IPS DF 6.9 (cell line): ENCODE measurements around the gene LYRM2.

Source experiments
- DNase-seq: peaks from one replicate; pipeline ENCODE4 v3.0.0-alpha.2; 2013; ENCODE audit warnings: low read depth, low spot score
- H3K27ac ChIP-seq: one replicate; pipeline ENCODE4 v1.5.1; 2013; ENCODE audit warnings: low read length, control low read depth
- H3K27me3 ChIP-seq: 2 replicates; pipeline ENCODE4 v1.6.1; 2013; ENCODE audit warnings: mild to moderate bottlenecking, low read length; ENCODE audit not compliant: control insufficient read depth, insufficient read depth
- H3K36me3 ChIP-seq: 2 replicates; pipeline ENCODE4 v1.6.1; 2013; ENCODE audit warnings: low read length; ENCODE audit not compliant: control insufficient read depth, insufficient read depth
- H3K4me1 ChIP-seq: 2 replicates; pipeline ENCODE4 v1.6.1; 2013; ENCODE audit warnings: low read length; ENCODE audit not compliant: control insufficient read depth, insufficient read depth
- H3K4me3 ChIP-seq: 2 replicates; pipeline ENCODE4 v1.5.1; 2013; ENCODE audit warnings: mild to moderate bottlenecking, low read length
- H3K9me3 ChIP-seq: 2 replicates; pipeline ENCODE4 v1.6.1; 2013; ENCODE audit warnings: low read length, inconsistent platforms; ENCODE audit not compliant: control insufficient read depth, insufficient read depth
- WGBS: extraction: QIAGEN DNeasy Blood & Tissue Kit; methylation state at CpG from one replicate; pipeline ENCODE4 v1.1.7; 2013; ENCODE audit warnings: mixed read lengths, missing lambda C conversion rate; ENCODE audit not compliant: insufficient read length, insufficient coverage; 5-methylcytosine and 5-hydroxymethylcytosine counted together

Gene LYRM2

GRCh38 chr6:89638320-89639195 is at the start of gene LYRM2:
TSS of gene LYRM2 (minus strand) at chr6:89638747. CDS start at chr6:89638716, 31 bp downstream.
- no peaks in the 10 kb centered on the region for H3K9me3 ChIP-seq
- no peaks in the 10 kb centered on the region for H3K4me1 ChIP-seq
- peak within 1 kb of the TSS; percentile 72; the same call in 1 of the 2 replicates for H3K4me3 ChIP-seq
- no CpG with 5 or more reads among the region's 58 CpGs for WGBS
- no peaks in the 10 kb centered on the region for H3K27me3 ChIP-seq
- DNase-seq, result peak; percentile 58
- H3K27ac ChIP-seq, result no peak within 1 kb of the TSS
- H3K36me3 ChIP-seq, result peaks cover 9% of the 10 kb centered on the region

GRCh38 chr6:89688328-89688727 is 49.8 kb upstream of the LYRM2 start:
- Histone ChIP-seq H3K27ac (no peak overlapping the region), H3K4me3 (no peak overlapping the region), H3K36me3 (peaks cover 39% of the 10 kb centered on the region), H3K27me3 (no peaks in the 10 kb centered on the region), H3K9me3 (no peaks in the 10 kb centered on the region), H3K4me1 (peaks cover 7% of the 10 kb centered on the region; the same call in 1 of the 2 replicates)
- no CpG with 5 or more reads among the region's 2 CpGs for WGBS
- DNase-seq, result no peak

- Histone ChIP-seq H3K27ac (no peak overlapping the region), H3K36me3 (peaks cover 43% of the 10 kb centered on the region; the same call in 1 of the 2 replicates)
These were observed 46.8 kb upstream of the LYRM2 start for GRCh38 chr6:89685311-89685710.

GRCh38 chr6:89682991-89683390 is 44.4 kb upstream of the LYRM2 start:
- no peak overlapping the region for H3K27ac ChIP-seq
- DNase-seq, result no peak
- H3K27me3 ChIP-seq, result no peaks in the 10 kb centered on the region
- no CpG with 5 or more reads among the region's 1 CpG for WGBS
- no peaks in the 10 kb centered on the region for H3K9me3 ChIP-seq
- no peak overlapping the region for H3K4me3 ChIP-seq
- H3K4me1 ChIP-seq, result peaks cover 3% of the 10 kb centered on the region; the same call in 1 of the 2 replicates
- H3K36me3 ChIP-seq, result peaks cover 40% of the 10 kb centered on the region; the same call in 1 of the 2 replicates

More at GRCh38 chr6:89685311-89685710, 46.8 kb upstream of the LYRM2 start:
- no peak for DNase-seq
- Histone ChIP-seq H3K4me1 (no peaks in the 10 kb centered on the region; the same call in 1 of the 2 replicates), H3K27me3 (no peaks in the 10 kb centered on the region), H3K4me3 (no peak overlapping the region), H3K9me3 (no peaks in the 10 kb centered on the region)
- no CpG with 5 or more reads among the region's 2 CpGs for WGBS

GRCh38 chr6:89681983-89682564 is 43.5 kb upstream of the LYRM2 start:
- peaks cover 38% of the 10 kb centered on the region; the same call in 1 of the 2 replicates for H3K36me3 ChIP-seq
- H3K9me3 ChIP-seq, result no peaks in the 10 kb centered on the region
- H3K4me3 ChIP-seq, result no peak overlapping the region
- peaks cover 5% of the 10 kb centered on the region for H3K4me1 ChIP-seq
- H3K27me3 ChIP-seq, result no peaks in the 10 kb centered on the region
- no peak for DNase-seq
- WGBS, result no CpG with 5 or more reads among the region's 10 CpGs
- no peak overlapping the region for H3K27ac ChIP-seq

- DNase-seq, result no peak
- no peak overlapping the region for H3K27ac ChIP-seq
- WGBS, result no CpG with 5 or more reads among the region's 7 CpGs
- H3K36me3 ChIP-seq, result peaks cover 38% of the 10 kb centered on the region; the same call in 1 of the 2 replicates
- no peaks in the 10 kb centered on the region for H3K27me3 ChIP-seq
- H3K4me1 ChIP-seq, result peaks cover 5% of the 10 kb centered on the region
- H3K9me3 ChIP-seq, result no peaks in the 10 kb centered on the region
- no peak overlapping the region for H3K4me3 ChIP-seq
These were observed 42.0 kb upstream of the LYRM2 start for GRCh38 chr6:89680551-89680950.

GRCh38 chr6:89680150-89680549 is 41.6 kb upstream of the LYRM2 start:
- DNase-seq, result no peak
- Histone ChIP-seq H3K4me3 (no peak overlapping the region), H3K27me3 (no peaks in the 10 kb centered on the region), H3K27ac (no peak overlapping the region), H3K9me3 (no peaks in the 10 kb centered on the region), H3K36me3 (peaks cover 38% of the 10 kb centered on the region), H3K4me1 (peaks cover 5% of the 10 kb centered on the region)
- WGBS, result no CpG with 5 or more reads among the region's 2 CpGs

GRCh38 chr6:89679215-89680120 is 40.9 kb upstream of the LYRM2 start:
- no peak for DNase-seq
- Histone ChIP-seq H3K4me3 (no peak overlapping the region), H3K9me3 (no peaks in the 10 kb centered on the region), H3K27ac (no peak overlapping the region), H3K4me1 (peaks cover 5% of the 10 kb centered on the region), H3K36me3 (peaks cover 34% of the 10 kb centered on the region), H3K27me3 (no peaks in the 10 kb centered on the region)
- no CpG with 5 or more reads among the region's 6 CpGs for WGBS

- peaks cover 36% of the 10 kb centered on the region for H3K36me3 ChIP-seq
These were observed 40.0 kb upstream of the LYRM2 start for GRCh38 chr6:89678531-89678930.

More at GRCh38 chr6:89678531-89678930, 40.0 kb upstream of the LYRM2 start:
- Histone ChIP-seq H3K27me3 (no peaks in the 10 kb centered on the region), H3K27ac (no peak overlapping the region), H3K4me1 (peaks cover 5% of the 10 kb centered on the region), H3K9me3 (no peaks in the 10 kb centered on the region), H3K4me3 (no peak overlapping the region)
- DNase-seq, result no peak
- WGBS, result no CpG with 5 or more reads among the region's 3 CpGs
